GM18858 (cell line): ENCODE measurements around the gene TMEM203.

Experiments
- ATAC-seq: cut with Tn5 transposase; IDR thresholded peaks from one replicate; pipeline ENCODE4 v1.9.1; 2021; ENCODE audit not compliant: unreplicated experiment

The TMEM203 gene

GRCh38 chr9:137182836-137183235 lies 22.6 kb downstream of the TMEM203 start:
- ATAC-seq: no peak

- ATAC-seq: no peak
These were observed 23.8 kb downstream of the TMEM203 start for GRCh38 chr9:137181680-137182079.

GRCh38 chr9:137180491-137180890 lies 25.0 kb downstream of the TMEM203 start:
- ATAC-seq: no peak

GRCh38 chr9:137179761-137180160 lies 25.7 kb downstream of the TMEM203 start:
- ATAC-seq: no peak

- ATAC-seq: no peak
These were observed 26.4 kb downstream of the TMEM203 start for GRCh38 chr9:137178939-137179630.

- no peak for ATAC-seq
These were observed 27.1 kb downstream of the TMEM203 start for GRCh38 chr9:137178201-137178938.

- ATAC-seq: no peak
These were observed 28.9 kb downstream of the TMEM203 start for GRCh38 chr9:137176302-137177182.

GRCh38 chr9:137175345-137175961 lies 30.0 kb downstream of the TMEM203 start:
- no peak for ATAC-seq

- no peak for ATAC-seq
These were observed 30.6 kb downstream of the TMEM203 start for GRCh38 chr9:137174722-137175293.

- no peak for ATAC-seq
These were observed 31.4 kb downstream of the TMEM203 start for GRCh38 chr9:137173796-137174664.

- ATAC-seq: no peak
These were observed 32.3 kb downstream of the TMEM203 start for GRCh38 chr9:137172901-137173795.

GRCh38 chr9:137171149-137171900 lies 34.1 kb downstream of the TMEM203 start:
- ATAC-seq: no peak

- ATAC-seq: no peak
These were observed 34.8 kb downstream of the TMEM203 start for GRCh38 chr9:137170486-137171148.

GRCh38 chr9:137169896-137170358 lies 35.5 kb downstream of the TMEM203 start, which contains the start of gene LRRC26:
Gene LRRC26 (minus strand): TSS chr9:137170051. CDS start chr9:137169943, 108 bp downstream.
- ATAC-seq: no peak

GRCh38 chr9:137168904-137169856 lies 36.3 kb downstream of the TMEM203 start:
- ATAC-seq: no peak

GRCh38 chr9:137168573-137168903 lies 36.9 kb downstream of the TMEM203 start:
- no peak for ATAC-seq
